GM21717 (cell line): ENCODE data around the gene NOTCH3.

ENCODE experiments used
- ATAC-seq: cut with Tn5 transposase; IDR thresholded peaks from one replicate; pipeline ENCODE4 v1.9.1; 2021; ENCODE audit warnings: mild to moderate bottlenecking, moderate library complexity; ENCODE audit not compliant: unreplicated experiment

Gene NOTCH3

DNA sequence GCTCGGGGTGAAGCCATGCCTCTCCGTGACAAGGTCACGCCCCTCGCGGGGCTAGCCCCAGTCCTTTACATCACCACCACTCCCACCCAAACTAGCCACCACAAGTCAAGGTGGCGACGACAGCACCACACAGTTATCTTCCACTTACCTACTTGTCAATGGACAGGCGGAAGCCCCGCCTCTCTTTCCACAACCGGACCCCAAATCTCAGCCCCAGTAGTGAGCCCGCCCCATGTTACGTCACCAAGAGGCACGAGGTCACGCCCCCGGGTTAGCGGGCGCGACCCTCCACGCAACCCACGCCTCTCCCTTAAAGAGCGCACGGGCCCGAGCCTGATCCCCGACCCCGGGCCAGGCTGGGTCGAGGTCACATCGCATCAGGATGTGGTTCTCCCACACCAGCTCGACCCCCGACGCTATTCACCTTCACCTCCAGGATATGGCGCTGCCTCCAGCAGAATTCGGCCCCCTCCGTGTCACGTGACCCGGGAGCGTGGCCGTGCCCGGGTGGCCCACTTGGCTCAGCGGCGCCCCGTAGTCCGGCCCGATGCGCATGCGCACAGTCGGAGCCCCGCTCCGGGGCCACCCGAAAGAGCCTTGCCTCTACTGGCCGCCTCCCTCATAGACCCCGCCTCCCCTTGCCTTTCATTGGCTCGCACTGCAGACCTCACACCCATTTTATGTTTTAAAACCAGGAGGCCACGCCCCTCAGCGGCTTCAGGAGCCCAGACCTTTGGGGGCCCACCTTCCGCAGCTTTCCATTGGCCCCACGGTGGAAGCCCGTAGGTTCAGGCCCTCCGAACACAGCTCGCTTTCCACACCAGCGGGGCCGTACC lies 75.3 kb downstream of the NOTCH3 start:
- ATAC-seq = peak; percentile 61

DNA sequence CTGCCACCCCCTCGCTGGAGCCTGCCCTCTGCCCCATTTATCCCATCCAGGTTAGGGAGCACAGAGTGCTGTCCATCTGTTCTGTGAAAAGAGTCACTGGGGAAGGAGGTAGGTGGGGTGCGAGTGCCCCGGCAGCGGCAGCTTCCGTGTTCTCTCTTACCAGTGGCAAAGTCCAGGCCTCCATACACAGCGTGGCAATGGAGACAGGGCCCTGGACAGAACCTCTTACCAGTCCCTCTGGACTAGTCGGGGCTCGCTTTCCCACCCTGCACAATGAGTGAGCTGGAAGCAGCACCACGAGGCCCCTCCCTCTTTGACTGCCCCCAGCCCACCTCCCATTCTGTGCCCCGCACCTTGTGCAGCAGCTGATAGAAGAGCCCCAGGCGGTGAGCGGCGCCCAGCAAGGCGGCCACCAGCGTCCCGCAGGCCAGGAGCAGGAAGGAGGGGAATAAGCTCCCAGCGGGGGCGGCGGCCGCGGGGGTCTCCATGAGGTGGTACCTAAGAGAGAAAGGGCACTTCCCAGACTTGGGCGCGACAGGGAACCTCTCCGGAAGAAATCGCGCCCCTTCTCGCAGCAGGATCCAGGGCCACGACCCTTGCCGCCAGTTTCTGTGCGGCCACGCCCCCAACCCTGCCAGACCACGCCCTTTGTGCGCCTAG lies 76.1 kb downstream of the NOTCH3 start:
- ATAC-seq = peak; percentile 5

DNA sequence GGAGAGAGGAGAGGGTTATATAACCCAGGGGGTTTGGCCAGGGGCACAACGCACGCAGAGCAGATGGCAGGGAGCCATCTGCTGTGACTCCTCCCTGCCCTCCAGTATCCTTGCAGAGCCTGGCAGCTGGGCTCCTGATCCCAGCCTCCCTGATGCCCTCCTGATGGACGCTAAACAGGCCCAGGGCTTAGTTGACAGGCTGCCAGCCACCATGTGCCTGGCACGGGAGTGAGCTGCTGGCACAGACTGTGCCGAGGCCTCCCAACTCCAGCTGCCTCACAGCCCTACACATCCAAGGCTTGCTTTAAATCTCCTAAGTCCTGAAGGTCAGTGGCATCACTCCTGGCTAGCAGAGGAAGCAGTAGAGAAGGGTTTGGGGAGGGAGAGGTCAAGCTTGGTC lies 76.9 kb downstream of the NOTCH3 start:
- ATAC-seq = no peak

DNA sequence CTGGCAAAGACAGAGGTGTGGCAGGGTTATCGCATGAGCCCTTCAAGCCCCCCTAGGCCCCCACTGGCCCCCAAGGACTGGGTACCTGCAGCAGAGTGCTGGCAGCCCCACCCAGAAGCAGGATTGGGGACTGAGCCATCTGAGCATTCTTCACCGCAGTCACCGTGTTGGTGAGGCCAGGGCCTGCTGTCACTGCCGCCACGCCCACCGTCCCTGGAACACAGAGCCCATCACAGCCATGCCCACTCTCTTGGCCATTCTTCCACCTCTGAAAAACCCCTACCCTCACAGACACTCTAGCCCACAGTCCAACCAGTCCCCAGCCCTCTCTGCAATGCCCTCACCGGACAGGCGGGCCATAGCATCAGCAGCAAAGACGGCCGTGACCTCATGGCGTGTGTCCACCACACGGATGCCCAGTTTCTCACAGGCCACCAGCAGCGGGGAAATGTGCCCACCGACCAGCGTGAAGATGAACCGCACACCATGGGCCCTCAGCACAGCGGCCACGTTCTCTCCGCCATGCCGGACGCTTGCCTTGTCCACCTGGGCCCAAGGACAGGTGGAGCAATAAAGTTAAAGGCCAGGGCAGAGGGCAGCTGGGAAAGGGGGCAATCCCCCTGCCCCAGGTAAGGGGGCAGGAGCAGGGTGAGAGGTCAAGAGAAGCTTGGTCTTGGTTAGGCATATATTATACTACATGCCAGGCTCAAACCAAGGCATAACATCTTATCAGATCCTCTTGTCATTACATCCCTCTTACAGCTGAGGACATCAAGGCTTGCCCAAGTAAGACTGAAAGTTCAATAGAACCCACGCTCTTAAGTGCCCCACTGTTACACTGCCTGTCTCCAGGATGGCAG lies 77.5 kb downstream of the NOTCH3 start:
- no peak for ATAC-seq

DNA sequence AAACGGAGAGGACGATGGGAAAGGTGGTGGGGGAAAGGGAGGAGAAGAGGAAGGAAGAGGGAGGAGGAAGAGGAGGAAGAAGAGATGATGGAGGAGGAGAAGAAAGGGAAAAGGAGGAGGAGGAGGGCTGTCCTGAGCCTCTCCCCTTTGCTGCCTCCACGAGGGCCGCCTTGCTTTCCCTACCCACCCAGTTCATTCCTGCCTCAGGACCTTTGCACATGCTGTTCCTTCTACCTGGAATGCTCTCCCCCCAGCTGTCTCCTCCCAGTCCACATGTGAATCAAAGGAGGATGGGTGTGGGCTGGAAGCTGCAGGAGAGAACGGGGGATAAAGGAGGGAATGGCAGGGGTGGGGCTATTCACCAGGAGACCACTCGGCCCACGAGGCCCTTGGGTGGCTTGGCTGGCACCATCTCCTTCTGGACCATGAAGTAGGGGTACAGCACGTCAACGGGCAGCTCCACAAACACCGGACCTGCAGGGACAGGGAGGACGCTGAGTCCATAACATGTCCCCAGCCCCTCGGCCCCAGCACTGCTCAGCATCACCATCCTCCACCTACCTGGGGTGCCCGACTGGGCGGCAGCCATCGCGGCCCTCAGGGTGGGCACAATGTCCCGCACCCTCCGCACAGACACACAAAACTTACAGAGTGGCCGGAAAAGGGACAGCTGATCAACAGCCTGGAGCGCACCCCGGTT lies 78.3 kb downstream of the NOTCH3 start:
- ATAC-seq = no peak

DNA sequence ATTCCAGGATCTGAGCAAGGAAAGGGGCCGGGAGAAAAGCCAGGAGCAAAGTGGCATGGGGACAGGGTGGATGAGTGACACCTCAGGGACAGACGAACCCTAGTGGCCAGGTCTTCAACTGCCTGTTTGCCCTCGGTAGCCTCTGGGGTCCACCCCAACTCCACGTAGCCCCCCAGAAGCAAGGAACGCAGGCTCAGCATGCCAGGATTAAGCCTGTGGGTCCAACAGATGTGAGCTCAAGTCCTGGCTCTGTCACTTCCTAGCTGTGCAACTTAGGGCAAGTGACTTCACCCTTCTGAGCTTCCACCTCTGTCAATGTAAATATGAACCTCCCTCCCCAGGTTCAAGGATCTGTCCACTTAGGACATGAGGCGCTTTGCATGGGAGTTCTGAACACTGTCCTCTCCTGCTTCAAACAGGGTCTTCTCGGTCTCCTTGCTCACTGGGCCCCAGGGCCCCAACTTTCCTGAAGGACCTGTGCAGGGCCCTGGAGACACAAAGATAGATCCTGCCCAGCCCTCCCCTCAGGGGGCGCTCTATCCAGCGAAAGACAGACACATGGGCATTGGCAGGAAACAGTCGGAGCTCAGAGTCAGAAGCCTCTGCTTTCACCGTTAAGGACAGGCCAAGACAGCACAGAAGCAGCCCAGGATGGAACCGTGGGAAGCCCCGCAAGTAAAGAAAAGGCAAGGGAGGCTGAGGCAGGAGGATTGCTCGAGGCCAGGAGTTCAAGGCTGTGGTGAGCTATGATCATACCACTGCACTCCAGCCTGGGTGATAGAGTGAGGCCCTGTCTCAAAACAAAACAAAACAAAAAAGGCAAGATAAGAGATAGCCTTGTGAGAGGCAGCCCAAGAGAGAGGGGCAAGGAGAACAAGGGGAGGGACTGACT lies 80.4 kb downstream of the NOTCH3 start:
- ATAC-seq = no peak

DNA sequence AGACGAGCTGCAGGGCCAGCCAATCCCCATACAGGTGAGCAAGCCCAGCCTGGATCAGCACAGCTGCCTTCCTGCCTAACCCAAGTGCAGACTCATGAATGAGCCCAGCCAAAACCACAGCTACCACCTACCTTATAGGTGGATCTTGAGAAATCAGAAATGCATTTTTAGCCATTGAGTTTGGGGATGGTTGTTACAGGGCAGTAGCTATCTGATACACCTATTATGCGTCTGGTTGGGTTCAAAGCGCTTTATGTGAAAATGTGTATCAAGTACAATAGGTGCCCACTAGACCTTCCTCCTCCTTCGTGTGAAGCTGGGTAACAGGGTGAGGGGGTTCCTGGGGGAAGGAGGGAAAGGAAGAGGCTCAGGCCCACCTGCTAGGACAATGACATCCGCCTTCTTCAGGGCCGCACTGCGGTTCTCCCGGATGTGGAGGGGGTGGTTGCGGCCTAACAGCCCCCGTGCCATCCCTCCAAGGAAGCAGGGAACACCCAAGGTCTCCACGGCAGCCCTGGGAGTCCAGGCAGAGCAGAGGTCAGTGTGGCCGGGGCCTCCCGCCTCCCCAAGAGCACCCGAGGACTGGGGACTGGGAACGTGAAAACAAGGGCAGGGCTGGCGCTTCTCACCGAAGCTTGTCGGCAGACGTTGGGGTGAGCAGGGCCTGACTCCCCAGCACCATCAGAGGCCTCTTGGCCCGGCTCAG lies 81.9 kb downstream of the NOTCH3 start:
- ATAC-seq = no peak

DNA sequence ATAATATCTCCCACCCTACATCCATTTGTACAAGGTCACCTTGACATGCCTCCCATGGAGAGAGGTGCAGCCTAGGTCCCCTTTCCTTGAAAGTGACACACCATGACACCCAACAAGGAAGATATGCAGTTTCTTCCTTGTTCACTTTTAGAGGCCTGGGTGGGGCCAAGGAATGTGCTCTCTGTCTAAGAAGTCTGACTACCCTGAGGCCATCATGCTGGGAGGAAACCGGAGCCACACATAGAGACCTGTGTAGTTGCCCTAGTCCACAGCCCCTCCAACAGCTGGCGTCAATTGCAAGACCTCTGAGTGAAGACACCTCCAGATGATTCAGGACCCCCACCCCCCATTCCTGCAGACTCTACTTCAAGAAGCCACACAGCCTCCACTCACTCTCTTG lies 82.5 kb downstream of the NOTCH3 start:
- ATAC-seq = no peak

DNA sequence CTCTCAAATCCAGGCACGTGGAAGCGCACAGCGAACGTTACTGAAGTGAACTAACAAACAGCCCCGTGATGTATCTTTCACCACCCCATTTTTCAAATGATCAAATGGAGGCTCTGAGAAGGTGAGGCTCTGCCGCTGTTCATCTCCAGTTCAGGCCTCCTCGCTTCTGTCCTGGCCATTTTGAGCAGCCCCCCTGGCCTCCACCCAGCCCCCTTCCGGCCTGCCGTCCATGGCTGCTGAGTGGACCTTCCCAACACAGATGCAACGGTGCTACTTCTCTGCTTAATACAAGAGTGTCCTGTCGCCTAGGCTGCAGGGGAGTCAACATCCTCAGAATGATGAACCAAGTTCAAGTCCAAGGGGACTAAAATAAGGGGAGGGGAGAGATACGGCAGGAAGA lies 83.9 kb downstream of the NOTCH3 start:
- no peak for ATAC-seq

DNA sequence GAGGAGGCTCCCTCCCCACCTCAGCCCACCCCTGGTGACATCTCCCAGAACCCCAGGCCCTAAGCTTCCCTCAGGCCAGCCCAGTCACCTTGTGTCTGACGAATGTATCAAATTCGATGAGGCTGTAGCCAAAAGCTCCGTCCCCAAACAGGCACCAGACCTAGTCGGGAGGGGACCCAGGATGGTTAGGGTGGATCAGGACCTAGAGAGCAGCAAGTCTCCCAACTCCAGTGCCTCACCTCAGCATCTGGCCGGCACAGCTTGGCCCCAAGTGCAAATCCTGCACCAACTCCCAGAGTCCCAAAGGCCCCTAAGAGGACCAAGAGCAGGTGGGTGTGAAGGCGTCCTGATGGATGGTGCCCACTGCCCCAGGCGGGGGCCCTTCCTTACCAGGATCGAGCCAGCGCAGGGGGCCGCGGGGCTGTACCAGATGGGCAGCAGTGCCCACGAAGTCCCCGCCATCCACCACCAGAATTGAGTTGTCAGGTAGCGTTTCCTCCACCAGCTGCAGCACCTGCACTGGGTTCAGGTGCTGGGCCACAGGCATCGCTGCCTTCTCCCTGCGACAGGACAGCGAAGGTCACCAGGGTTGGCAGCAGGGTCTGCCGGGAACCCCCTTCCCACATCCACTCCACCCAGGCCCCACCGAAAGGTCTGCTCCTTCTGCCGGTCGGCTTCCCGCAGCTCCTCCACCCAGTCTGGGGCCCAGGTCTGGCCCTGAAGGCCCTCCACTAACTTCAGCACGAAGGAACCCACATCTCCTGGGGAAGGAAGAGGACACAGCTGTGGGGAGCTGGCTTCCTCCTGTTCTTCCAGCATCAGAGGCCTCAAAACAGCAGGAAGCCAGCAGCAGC lies 84.8 kb downstream of the NOTCH3 start:
- ATAC-seq = no peak

DNA sequence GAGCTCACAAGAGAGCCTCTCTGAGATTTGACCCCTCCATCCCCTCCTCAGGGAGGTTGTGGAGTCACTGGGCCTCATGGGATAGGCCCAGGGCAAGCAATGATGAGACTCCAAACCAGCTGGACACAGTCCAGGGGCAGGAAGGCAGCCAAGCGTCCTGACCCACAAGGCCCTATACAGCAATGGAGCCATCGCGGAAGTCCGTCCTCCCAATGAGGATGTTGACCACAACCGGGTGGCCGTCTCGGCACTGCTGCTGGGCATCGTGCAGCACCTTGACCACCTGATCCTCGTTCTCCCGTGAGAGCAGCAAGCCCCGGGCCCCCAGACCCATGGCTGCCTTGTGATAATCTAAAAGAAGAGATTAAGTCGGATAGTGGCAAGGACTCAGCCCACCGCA lies 85.7 kb downstream of the NOTCH3 start:
- no peak for ATAC-seq

DNA sequence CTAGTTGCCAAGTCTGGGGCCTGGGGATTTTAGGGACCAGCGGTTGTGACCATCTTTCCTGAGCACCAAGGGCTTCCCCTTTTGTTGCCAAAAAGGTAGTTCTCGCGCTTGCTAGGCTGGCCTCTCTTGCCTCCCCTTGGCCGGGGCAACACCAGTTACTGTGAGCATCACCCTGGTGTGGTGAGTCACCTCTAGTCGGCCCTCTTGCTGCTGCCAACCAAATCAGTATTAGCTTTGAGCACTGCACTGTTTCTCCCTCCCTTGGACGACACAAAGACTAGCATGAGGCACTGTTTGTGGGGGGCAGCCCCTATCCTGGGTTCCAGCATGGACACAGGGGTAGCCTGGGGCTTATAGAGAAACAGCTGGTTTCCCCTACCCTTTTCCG lies 86.6 kb downstream of the NOTCH3 start:
- ATAC-seq = no peak

DNA sequence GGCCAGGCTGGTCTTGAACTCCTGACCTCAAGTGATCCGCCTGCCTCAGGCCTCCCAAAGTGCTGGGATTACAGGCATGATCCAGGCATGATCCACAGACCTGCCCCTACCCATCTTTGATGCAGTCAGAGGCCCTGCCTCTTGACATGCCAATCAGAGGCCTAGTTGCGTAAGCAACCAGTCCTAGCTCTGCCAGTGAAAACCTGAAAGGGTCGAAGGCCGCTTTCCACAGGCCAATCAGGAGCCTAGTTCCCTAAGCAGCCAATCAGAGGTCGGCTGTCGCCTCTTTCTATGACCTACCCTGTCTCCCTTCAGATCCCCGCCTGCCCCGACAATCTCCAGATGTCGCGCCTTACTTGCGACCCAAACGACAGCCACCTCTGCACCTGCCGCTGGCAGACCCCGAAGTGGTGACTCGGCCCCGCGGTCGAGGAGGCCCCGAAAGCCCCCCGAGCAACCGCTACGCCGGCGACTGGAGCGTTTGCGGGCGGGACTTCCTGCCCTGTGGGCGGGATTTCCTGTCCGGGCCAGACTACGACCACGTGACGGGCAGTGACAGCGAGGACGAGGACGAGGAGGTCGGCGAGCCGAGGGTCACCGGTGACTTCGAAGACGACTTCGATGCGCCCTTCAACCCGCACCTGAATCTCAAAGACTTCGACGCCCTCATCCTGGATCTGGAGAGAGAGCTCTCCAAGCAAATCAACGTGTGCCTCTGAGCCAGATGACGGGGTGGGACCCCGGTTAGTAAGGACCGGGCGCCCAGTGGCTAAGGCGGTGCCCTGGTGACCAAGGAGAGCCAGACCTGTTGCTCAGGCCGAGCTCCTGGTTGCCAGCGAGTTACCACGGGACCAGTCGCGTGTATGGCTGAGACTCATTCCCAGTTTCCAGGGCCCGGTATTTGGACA lies 87.3 kb downstream of the NOTCH3 start:
- ATAC-seq = no peak

DNA sequence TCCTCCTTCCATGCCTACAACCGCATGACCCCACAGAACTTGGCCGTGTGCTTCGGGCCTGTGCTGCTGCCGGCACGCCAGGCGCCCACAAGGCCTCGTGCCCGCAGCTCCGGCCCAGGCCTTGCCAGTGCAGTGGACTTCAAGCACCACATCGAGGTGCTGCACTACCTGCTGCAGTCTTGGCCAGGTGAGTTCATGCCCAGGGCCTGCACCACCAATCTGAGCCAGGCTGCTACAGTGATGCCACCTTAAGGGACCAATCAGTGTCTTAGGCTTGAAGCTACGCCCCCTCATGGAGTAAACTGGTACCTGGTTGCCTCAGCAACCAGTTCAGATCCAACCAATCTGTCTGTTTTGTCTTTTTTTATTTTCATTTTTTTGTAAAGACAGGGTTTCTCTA lies 88.4 kb downstream of the NOTCH3 start:
- no peak for ATAC-seq

DNA sequence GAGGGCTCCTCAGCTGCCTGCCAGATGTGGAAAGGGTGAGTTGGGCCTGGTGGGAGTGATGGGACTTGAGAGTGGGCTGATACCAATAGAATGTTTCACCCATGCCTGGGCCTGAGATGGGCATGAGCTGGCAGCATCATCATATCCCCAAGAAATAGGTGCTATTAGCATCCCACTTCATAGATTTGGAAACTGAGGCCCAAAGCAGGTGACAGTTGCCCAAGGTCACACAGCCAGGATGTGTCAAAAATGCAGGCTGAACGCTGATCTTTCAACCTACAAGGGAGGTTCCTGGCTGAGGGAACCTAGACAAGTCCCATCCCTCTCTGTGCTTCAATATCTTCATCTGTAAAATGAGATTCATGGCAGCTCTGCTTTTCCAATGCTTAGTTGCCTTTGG lies 89.0 kb downstream of the NOTCH3 start:
- ATAC-seq = no peak

DNA sequence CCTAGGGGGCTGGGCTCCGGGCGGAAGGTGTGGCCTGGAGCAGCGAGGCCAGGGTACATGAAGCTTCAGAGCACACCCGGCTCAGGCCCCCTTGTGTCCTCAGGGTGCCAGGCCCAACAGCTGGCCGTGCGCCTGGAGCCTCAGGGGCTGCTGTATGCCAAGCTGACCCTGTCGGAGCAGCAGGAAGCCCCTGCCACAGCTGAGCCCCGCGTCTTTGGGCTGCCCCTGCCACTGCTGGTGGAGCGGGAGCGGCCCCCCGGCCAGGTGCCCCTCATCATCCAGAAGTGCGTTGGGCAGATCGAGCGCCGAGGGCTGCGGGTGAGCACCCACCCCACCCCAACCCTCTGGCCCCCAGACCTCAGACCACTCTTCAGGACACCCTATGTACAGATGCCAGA lies 90.4 kb downstream of the NOTCH3 start:
- no peak for ATAC-seq

DNA sequence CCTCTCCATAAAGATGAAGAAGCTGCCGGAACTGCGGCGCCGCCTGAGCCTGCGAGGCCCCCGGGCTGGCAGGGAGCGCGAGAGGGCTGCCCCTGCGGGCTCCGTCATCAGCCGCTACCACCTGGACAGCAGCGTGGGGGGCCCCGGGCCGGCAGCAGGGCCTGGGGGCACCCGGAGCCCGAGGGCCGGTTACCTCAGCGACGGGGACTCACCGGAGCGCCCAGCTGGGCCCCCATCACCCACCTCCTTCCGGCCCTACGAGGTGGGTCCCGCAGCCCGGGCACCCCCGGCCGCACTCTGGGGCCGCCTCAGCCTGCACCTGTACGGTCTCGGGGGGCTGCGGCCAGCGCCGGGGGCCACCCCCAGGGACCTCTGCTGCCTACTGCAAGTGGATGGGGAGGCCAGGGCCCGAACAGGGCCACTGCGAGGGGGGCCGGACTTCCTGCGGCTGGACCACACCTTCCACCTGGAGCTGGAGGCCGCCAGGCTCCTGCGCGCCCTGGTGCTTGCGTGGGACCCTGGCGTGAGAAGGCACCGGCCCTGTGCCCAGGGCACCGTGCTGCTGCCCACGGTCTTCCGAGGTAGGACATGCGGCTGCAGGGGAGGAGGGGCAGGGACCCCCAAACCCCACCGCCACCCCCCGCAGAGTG lies 90.9 kb downstream of the NOTCH3 start:
- ATAC-seq = no peak
